Measurements from ENCODE around the gene ZBTB26.

DNA sequence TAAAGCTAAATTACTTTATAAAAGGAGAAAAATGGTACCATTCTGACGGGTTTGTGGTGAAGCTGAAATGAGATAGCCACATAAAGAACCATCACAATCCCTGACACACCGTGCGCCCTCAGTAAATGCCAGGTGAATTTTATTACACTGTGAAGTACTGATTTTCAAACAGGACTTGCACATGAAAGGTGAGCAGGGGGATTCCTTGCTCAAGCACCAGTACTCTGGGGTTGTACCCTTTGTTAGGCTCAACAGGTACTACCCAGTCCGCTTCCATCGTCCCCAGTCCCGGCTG, 9.1 kb upstream of the ZBTB26 start:
- no peak for TF ChIP-seq EZH2 (IDR thresholded peaks at IDR 0.05; ENCODE audit: borderline replicate concordance, low read depth, low read length, severe bottlenecking)
- TF ChIP-seq, protein P1, sequence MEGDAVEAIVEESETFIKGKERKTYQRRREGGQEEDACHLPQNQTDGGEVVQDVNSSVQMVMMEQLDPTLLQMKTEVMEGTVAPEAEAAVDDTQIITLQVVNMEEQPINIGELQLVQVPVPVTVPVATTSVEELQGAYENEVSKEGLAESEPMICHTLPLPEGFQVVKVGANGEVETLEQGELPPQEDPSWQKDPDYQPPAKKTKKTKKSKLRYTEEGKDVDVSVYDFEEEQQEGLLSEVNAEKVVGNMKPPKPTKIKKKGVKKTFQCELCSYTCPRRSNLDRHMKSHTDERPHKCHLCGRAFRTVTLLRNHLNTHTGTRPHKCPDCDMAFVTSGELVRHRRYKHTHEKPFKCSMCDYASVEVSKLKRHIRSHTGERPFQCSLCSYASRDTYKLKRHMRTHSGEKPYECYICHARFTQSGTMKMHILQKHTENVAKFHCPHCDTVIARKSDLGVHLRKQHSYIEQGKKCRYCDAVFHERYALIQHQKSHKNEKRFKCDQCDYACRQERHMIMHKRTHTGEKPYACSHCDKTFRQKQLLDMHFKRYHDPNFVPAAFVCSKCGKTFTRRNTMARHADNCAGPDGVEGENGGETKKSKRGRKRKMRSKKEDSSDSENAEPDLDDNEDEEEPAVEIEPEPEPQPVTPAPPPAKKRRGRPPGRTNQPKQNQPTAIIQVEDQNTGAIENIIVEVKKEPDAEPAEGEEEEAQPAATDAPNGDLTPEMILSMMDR (IDR thresholded peaks at IDR 0.05; ENCODE audit: borderline replicate concordance, extremely low read depth, low read length, poor library complexity, severe bottlenecking) = no peak
